Stomach (tissue), 4 donors: ENCODE data around the gene FRRS1.

Source experiments
- POLR2AphosphoS5 ChIP-seq, 3 donors: sonication (generic); formaldehyde crosslinking; IDR thresholded peaks; one replicate each; pipeline ENCODE4 v1.6.1; 2016; ENCODE audit warnings: antibody characterized with exemption in 3 of 3
- TF ChIP-seq, protein P1 (sequence below), 7 experiments: fragments of 450-650 bp in 4 of 7; fragments of 200-600 bp in 3 of 7; sonication (generic) in 3 of 7; IDR thresholded peaks; one replicate each; pipeline ENCODE4 v1.5.1; 2016 to 2019; ENCODE audit warnings: antibody characterized with exemption in 7 of 7, control low read depth in 2 of 7, mild to moderate bottlenecking in 1 of 7

GRCh38 chr1:99676876-99677275, 89.6 kb downstream of the FRRS1 start:
- TF ChIP-seq, protein P1, sequence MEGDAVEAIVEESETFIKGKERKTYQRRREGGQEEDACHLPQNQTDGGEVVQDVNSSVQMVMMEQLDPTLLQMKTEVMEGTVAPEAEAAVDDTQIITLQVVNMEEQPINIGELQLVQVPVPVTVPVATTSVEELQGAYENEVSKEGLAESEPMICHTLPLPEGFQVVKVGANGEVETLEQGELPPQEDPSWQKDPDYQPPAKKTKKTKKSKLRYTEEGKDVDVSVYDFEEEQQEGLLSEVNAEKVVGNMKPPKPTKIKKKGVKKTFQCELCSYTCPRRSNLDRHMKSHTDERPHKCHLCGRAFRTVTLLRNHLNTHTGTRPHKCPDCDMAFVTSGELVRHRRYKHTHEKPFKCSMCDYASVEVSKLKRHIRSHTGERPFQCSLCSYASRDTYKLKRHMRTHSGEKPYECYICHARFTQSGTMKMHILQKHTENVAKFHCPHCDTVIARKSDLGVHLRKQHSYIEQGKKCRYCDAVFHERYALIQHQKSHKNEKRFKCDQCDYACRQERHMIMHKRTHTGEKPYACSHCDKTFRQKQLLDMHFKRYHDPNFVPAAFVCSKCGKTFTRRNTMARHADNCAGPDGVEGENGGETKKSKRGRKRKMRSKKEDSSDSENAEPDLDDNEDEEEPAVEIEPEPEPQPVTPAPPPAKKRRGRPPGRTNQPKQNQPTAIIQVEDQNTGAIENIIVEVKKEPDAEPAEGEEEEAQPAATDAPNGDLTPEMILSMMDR (IDR thresholded peaks at IDR 0.05), result no peak
- TF ChIP-seq POLR2AphosphoS5 (IDR thresholded peaks at IDR 0.05), result no peak
